Lower leg skin (tissue), 4 donors: Measurements from ENCODE around the gene PRR7. TPM values are rescaled to one million over a fixed set of nuclear protein-coding genes. Genes with fewer than 3 reads are reported as not detected.
"Not testable (repeated sequence)": the region's sequence is repeated elsewhere in the genome, so short reads cannot be mapped to it uniquely, and the experiment has no call there.

Experiments used
- DNase-seq, 2 donors: peaks; one replicate each; pipeline ENCODE4 v3.0.0-alpha.2; 2019; ENCODE audit warnings: low spot score in 2 of 2
- H3K4me3 ChIP-seq: fragments of 200-600 bp; sonication (generic); 2 replicates; pipeline ENCODE4 v1.5.1; 2017; ENCODE audit warnings: mild to moderate bottlenecking, low read depth; ENCODE audit not compliant: poor library complexity, severe bottlenecking
- POLR2A ChIP-seq, 2 donors: fragments of 450-650 bp; IDR thresholded peaks; one replicate each; pipeline ENCODE4 v1.6.1; 2016 to 2017; ENCODE audit warnings: antibody characterized with exemption in 2 of 2, mild to moderate bottlenecking in 1 of 2, moderate library complexity in 1 of 2
- WGBS, 2 donors: methylation state at CpG; one replicate each; pipeline ENCODE4 v1.1.5; 2018; 5-methylcytosine and 5-hydroxymethylcytosine counted together
- intact Hi-C: fragments of 100-400 bp; cut with DNase I; formaldehyde crosslinking; loops from one replicate; pipeline ENCODE4 v1.15.0; 2023; ENCODE audit warnings: low total_unique reads
- total RNA-seq, 4 donors: library from RNA; depleted of rRNA; stranded (reverse); fragments of >200 nt; gene quantifications; one replicate each; pipeline ENCODE4 v1.1.0, GENCODE V29; 2016
- TF ChIP-seq, protein P1 (sequence below), 3 donors: fragments of 450-650 bp; IDR thresholded peaks; one replicate each; pipeline ENCODE4 v1.5.1; 2016; ENCODE audit warnings: antibody characterized with exemption in 3 of 3, mild to moderate bottlenecking in 3 of 3, moderate library complexity in 2 of 3

The PRR7 gene
- total RNA-seq, 4 donors from 2014 or later, result 5.4 to 10.2 (median 8.0) TPM

DNA sequence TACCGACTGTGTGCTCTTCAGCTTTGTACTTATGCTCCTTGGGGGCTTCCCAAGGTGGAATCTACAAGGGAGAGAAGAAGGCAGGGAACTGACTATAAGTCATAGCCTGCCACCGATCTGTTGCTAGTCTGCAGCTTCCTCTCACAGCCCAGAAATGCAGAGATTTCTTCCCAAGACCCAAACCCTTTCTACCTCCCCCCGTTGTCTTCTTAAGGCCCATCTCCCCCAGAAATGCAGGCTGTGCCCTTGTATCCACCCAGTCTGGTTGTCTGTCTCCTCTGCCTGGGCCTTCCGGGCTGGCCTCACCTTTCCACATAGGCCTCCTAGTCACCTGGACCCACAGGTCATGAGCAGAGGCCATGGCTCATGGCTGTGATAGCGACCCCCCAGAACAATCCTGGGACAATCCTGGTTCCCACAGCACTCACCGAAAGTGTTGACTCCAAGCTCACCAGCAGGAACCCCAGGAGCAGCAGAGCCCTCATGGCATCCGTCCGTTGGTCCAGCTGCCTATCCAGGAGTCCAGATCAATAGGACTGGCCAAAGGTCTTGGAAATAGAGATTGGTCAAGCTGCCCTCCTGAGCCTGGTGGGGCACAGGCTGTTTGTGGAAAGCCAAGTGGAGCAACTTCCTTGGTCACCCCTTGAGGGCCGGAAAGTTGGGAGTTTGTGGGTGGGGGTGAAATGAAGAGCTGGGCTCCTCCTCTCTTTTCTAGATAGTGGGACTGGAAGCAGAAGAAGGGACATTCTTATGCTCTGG lies 37.4 kb upstream of the PRR7 start, which contains the start of gene F12:
Gene F12 (minus strand): TSS at position 522 of the 759 bp plus-strand sequence. CDS start 37 bp downstream, at position 485.
- WGBS, 2 donors, result 87 to 89% methylated on average over 9 of the region's 9 CpGs
- TF ChIP-seq, protein P1, sequence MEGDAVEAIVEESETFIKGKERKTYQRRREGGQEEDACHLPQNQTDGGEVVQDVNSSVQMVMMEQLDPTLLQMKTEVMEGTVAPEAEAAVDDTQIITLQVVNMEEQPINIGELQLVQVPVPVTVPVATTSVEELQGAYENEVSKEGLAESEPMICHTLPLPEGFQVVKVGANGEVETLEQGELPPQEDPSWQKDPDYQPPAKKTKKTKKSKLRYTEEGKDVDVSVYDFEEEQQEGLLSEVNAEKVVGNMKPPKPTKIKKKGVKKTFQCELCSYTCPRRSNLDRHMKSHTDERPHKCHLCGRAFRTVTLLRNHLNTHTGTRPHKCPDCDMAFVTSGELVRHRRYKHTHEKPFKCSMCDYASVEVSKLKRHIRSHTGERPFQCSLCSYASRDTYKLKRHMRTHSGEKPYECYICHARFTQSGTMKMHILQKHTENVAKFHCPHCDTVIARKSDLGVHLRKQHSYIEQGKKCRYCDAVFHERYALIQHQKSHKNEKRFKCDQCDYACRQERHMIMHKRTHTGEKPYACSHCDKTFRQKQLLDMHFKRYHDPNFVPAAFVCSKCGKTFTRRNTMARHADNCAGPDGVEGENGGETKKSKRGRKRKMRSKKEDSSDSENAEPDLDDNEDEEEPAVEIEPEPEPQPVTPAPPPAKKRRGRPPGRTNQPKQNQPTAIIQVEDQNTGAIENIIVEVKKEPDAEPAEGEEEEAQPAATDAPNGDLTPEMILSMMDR (IDR thresholded peaks at IDR 0.05), result no peak
- no peak for TF ChIP-seq POLR2A (IDR thresholded peaks at IDR 0.05)
- DNase-seq, result no peak
- intact Hi-C loops, result no loop called here
- no peak within 1 kb of the TSS for H3K4me3 ChIP-seq

DNA sequence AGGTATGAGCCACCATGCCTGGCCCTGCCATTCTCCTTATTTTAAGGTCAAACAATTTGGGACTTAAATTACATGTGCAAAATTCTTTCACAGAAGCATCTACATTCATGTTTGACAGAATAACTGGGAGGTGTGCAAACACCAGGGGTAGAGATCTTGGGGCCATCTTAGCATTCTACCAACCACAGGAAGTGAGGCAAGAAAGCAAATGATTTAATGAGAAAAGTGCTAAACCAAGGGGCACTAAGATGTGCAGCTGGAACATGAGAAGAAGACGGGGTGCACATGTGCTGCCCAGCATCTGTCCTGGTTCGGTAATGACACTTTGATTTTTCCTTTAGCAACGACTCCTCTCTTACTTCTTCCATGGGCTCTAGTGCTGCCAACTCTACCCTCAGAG lies 36.0 kb upstream of the PRR7 start:
- TF ChIP-seq POLR2A (IDR thresholded peaks at IDR 0.05), result no peak
- TF ChIP-seq, protein P1 (IDR thresholded peaks at IDR 0.05), result no peak
- intact Hi-C loops, result no loop called here
- DNase-seq, result no peak
- WGBS, 2 donors, result 74 to 90% methylated on average over 3 of the region's 3 CpGs
- no peak overlapping the region for H3K4me3 ChIP-seq

DNA sequence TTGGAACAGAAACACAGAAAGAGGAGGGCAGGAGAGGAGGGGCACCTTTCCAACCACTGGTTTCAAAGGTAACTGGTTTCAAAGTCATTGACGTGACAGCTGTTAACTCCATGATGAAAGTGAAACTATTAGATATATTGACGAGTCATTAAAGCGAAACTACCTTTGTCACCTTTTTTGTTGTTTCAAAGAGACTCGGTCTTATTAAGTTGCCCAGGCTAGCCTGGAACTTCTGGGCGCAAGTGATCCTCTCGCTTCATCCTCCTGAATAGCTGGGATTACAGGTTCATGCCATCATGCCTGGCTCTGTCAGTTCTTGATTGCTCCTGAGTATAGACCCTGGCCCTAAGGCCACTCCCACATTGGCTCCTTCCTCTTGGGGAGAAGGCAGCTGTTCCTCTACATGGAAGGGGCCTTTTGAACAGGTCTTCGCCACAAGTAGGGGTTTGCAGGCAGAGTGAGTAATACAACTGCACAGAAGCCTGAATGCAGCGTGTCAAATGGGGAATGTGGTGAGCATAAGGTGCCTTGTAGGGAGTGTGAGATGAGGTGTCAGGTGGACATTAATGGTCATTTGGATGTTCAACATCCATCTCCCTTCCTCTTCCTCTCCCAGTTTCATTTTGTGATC lies 33.9 kb upstream of the PRR7 start:
- TF ChIP-seq, protein P1 (IDR thresholded peaks at IDR 0.05), result no peak
- TF ChIP-seq POLR2A (IDR thresholded peaks at IDR 0.05), result no peak
- 67 to 79% methylated on average over 8 of the region's 8 CpGs for WGBS, 2 donors
- intact Hi-C loops, result no loop called here
- DNase-seq, result no peak
- H3K4me3 ChIP-seq, result no peak overlapping the region

DNA sequence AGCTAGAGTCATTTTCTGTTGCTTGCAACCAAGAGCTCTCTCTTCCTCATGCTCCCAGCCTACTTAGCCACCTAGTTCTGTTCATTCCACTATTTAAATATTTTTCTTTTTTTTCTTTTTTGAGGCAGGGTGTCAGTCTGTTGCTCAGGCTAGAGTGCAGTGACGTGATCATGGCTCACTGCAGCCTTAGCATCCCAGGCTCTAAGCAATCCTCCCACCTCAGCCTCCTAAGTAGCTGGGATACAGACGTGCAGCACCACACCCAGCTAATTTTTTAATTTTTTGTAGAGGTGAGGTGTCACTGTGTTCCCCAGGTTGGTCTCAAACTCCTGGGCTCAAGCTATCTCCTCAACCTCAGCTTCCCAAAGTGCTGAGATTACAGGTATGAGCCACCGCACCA lies 32.1 kb upstream of the PRR7 start:
- intact Hi-C loops, result no loop called here
- no peak overlapping the region for H3K4me3 ChIP-seq
- no peak for DNase-seq
- TF ChIP-seq, protein P1 (IDR thresholded peaks at IDR 0.05), result no peak
- TF ChIP-seq POLR2A (IDR thresholded peaks at IDR 0.05), result no peak
- 85 to 91% methylated on average over 3 of the region's 3 CpGs for WGBS, 2 donors

DNA sequence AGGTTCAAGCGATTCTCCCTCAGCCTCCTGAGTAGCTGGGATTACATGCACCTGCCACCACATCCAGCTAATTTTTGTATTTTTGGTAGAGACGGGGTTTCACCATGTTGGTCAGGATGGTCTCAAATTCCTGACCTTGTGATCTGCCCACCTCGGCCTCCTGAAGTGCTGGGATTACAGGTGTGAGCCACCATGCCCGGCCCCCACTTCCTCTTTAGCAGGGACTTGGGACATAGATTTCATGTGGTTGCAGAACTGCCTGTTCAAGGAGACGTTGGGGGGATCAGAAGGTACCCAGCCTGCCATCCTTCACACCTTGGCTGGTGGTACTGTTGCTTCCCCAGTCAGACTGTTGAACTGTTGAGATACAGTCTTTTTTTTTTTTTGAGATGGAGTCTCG lies 29.5 kb upstream of the PRR7 start:
- DNase-seq, H3K4me3 ChIP-seq, intact Hi-C loops: not testable (repeated sequence)
- 78 to 90% methylated on average over 6 of the region's 6 CpGs for WGBS, 2 donors

DNA sequence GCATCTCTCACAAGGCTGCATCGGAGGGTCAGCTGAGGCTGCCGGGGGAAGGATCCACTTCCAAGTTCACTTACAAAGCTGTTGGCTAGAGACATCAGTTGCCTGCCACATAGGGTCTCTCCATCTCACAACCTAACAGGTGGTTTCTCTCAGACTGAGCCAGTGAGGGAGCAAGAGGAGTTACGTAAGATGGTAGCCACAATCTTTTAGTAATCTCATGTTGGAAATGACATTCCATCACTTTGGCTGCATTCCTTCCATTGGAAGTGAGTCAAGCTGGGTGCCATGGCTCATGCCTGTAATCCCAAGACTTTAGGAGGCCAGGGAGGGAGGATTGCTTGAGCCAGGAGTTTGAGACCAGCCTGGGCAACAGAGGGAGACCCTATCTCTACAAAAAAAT lies 27.6 kb upstream of the PRR7 start:
- H3K4me3 ChIP-seq, result no peak overlapping the region
- WGBS, 2 donors, result 90% methylated on average over 3 of the region's 3 CpGs
- intact Hi-C loops, result no loop called here
- TF ChIP-seq, protein P1 (IDR thresholded peaks at IDR 0.05), result no peak
- DNase-seq, result no peak

DNA sequence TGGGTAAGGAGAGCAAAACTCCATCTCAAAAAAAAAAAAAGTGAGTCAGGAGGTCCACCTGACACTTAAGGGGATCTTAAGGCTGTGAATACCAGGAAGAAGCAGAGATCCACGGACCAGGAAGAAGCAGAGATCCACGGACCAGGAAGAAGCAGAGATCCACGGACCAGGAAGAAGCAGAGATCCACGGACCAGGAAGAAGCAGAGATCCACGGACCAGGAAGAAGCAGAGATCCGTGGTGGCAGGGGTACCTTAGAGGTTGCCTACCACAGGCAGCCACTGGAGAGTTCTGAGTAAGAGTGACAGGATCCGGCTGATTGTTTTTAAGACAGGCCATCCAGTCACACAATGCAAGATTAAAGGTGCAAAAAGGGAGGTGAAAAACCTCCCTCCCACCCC lies 26.1 kb upstream of the PRR7 start:
- DNase-seq, intact Hi-C loops, H3K4me3 ChIP-seq: not testable (repeated sequence)
- 65 to 73% methylated on average over 7 of the region's 7 CpGs for WGBS, 2 donors
